Posterior cingulate gyrus (tissue), 11 donors: ENCODE data around the gene ZBTB16.

Experiments
- DNase-seq, 10 donors: peaks; one replicate each; pipeline versions ENCODE4 v3.0.0 to v3.0.0-alpha.2; 2020 to 2021; ENCODE audit warnings: mixed read lengths in 3 of 10
- intact Hi-C: fragments of 100-400 bp; cut with DNase I; formaldehyde crosslinking; loops from one replicate; pipeline ENCODE4 v1.15.1; 2023

Gene ZBTB16

DNA sequence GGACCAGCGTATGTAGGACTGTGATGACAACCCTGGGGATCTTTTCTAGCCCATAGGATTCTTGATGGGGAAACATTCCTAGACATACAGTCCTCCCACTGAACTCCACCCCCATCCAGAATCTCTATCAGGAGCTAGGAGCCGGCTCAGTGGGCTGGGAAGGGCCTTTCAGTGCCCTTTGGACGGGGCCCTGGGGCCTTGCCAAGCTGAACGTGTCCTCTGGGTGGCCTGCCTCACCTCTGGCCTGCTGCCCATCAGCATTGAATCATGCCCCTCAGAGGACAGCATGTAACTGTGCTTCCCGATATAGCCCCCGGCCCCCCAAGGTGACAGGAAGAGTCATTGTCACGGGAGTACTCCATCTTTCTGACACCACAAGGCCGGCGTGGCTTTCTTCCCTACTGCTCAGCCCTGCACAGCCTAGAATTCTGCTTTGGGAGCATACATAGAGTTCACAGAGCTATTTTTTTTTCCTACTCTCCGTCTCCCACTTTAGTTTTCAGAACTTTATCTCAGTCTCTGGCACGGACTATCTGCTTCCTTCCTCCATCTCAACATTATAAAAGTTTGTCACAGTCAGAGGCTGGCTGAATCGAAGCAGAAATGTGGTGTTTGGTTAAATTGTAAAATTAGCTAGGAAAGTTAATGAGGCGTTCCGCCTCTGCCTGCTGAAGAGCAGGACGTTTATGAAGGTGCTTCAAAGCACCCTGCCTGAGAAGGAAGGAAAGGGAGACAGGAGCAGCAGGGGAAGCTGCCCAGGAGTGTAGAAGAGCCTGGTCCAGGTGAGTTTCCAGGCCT lies 111.9 kb downstream of the ZBTB16 start:
- intact Hi-C loops = no loop called here
- DNase-seq = peak in 1 of 10 donors; percentile 66

DNA sequence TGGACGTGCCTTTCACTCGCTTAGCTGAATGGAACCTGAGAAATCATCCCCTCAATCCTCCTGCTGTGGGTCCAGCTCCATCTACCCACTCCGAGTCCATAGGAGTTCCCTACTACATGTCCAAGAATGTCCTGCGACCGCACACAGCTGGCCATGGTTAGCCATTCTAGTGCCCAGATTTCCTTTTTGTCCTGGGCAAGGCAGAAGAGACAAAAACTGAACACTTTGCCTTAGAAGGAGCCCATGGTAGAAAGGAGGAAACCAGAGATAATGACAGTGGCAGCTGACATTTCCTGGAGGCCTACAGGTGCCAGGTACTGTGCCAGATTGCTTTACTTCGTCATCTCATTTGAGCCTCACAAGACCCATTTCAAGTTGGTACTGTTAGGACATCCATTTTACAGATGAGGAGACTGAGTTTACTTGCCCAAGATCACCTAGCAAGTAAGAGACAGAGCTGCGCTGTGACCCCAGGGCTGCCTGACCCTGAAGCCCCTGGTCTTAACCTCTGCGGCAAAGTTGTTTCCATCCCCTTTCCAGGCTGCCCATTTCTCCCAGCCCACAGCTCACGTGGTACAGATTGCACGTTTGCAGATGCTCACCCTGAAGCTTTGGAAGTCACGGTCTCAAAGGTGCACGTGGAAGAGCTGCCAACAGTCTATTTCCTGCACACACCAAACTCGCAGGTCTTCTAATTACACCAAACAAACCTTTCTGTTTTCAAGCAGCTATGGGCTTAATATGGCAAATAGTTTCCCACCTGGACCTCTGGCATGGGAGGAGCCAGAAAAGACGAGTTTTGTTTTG lies 112.7 kb downstream of the ZBTB16 start:
- peak in 1 of 10 donors; percentile 45 for DNase-seq
- intact Hi-C loops = no loop called here

DNA sequence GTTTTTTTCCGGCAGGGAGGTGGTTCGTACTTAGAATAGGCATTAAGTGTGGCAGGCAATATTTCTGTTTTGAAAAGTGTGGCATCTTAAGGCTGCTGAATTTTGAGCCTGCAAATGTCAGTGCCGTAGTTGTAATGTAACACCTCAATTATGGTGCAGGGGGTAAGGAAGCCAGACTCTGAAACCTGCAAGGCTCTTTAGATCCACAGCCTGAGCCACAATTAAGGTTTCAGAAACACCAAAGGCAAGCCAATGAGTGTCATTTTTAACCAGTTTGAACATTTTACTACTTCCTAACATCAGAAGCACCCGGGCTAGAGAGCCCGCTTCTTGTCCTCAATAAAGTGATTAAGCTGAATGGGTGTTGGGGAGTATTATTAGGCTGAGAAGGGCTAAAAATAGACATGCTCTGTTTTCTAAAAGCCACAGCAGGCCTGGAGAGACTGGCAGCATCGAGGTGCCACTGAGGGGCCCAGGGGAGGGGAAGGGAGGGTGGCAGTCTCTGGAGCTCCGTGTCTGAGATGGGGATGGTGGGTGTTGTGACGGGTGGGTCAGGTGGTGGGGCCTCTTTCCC lies 113.4 kb downstream of the ZBTB16 start:
- peak in 2 of 10 donors; percentile 52 to 85 for DNase-seq
- intact Hi-C loops = no loop called here

DNA sequence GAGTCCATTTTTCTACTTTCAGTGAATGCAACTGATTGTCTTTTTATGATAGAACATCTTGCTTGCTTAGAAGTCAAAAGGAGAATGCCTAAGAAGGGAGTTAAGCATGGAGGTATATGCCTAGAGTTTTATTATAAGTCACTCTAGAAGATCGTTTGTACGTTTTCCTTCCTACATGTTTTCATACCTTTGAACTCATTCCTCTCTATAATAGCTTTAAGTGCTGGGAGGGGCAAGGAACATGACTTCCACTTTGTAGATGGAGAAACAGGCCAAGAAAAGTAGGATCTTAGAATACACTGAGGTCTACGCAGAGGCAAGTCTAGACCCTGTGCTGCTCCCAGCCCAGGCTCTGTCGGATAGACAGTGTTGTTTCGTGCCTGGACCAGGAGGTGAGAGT lies 114.3 kb downstream of the ZBTB16 start:
- intact Hi-C loops = no loop called here
- DNase-seq = no peak

DNA sequence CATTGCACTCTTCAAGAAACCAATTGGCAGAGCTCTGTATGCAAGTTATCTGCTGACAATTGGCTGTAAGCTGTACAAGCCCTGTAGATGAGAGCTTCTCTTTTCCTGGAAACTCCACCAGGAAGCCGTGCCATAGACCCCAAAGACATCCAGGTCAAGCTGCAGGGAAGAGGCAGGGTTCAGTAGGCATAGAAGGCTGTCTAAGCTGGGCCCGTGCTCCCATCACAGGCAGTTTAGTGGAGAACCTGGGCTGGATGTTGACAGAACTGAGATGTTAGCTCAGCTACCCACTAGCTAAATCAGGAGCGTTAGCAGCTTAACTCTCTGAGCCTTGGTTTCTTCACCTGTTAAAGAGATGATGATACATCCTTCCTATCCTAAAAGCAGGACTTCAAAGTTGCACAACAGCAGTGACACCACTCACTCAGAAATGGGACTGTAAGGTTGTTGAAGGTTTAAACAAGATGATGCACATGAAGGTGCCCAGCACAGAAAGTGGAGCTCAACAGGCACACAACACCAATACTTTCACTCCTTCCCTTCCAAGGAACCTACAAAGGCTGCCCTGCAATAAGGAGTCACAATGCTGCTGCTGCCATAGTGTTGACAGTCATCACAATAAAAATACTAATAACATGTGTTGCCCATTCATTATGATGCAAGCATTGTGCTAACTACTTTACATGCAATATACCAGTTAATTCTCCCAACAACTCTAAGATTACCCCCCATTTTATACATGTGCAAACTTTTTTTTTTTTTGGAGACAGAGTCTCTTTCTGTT lies 115.4 kb downstream of the ZBTB16 start:
- intact Hi-C loops = no loop called here
- DNase-seq = peak in 1 of 10 donors; percentile 9

DNA sequence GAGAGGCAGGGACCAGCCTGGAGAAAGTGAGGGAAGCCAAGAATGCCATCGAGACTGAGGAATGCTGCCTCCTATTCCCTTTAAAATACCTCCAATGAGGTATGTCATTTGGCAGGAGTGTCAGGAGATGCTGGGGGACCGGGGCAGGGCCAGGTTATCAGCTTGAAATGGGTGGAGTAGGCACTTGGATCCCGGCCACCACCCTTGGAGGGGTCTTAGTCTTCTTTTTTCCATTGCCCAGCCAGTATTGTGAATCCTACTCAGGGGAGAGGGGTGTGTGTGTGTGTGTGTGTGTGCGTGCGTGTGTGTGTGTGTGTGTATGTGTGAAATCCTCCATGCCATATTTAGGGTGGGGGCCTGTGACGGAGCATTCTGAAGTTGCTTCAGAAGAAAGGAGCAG lies 116.2 kb downstream of the ZBTB16 start:
- intact Hi-C loops = no loop called here
- peak in 1 of 10 donors; percentile 40 for DNase-seq

DNA sequence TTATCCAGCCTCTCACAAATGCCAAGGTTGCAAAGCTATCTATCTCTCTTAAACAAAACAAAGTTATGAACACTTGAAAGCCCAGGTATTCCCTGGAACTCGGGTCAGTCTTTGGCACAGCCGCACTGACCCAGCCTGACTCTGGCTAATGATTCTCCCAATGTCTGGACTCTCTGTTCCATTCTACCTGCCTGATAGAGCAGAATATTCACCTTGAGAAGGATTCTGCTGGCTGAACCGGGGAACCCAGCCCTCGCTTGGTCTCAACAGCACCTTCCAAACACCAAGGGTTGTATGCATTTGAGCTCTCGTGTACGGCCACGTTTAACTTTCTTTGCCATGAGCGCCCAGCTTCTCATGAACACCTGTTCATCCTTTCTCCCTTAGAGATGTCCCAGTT lies 116.8 kb downstream of the ZBTB16 start:
- intact Hi-C loops = no loop called here

DNA sequence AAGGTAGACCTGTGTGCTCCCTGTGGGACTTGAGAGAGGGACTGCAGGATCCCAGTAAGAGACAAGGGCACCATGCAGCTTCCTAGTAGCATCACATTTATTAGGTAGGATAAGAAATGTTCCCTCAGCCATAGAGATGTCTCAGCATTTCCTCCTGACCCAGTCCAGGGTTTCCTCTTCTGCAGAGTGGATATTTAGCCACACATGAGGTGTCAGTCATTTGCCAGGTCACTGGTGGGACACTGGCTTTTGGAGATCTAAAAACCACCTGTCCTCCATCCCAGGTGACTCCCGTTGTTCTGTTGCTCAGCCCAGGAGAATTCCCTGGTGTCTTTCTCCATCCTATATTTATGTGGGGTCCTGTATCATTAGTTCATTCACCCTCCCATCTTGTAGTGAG lies 119.1 kb downstream of the ZBTB16 start:
- DNase-seq = no peak
- intact Hi-C loops = loop anchor here (1.0 kb wide), 1 partner anchor 119 kb away; the partner anchor contains the start of gene ZBTB16

More for the DNA sequence above, 116.8 kb downstream of the ZBTB16 start:
- no peak for DNase-seq

DNA sequence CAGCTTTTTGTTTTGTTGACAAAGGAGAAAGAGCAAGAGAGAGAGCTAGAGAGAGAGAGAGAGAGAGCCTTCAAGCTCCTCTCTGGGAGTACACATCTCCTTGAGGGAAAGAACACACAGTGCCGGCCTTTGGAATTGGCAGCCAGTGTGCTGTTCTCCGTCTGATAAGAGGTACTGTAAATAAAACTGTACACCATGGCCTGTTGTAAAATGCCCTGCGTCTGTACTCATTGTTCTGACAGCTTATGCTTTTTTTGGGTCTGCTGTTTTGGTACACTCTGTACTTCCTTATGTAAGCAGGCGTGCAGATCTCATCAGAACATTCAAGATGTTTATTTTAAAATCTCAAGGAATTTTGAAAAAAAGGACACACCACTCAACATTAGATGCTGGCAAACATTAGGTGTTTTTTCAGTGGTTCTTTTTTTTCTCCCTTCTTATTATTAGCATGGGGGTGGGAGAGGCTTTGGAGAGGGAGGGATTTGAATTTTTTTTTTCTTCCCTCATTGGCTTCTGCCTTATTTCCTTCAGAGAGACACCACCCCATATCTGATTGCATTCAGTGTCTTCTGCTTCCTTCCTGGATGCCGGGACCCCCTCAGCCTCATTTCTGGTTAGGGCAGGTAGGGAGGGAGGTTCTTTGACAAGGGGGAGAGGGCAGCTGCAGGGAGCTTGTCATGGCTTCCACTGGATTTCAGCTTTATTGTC lies 119.9 kb downstream of the ZBTB16 start:
- intact Hi-C loops = loop anchor here (1.0 kb wide), 1 partner anchor 120 kb away; the partner anchor contains the start of gene ZBTB16
- DNase-seq = peak in 5 of 10 donors; percentile 46 to 92 (median 77)

DNA sequence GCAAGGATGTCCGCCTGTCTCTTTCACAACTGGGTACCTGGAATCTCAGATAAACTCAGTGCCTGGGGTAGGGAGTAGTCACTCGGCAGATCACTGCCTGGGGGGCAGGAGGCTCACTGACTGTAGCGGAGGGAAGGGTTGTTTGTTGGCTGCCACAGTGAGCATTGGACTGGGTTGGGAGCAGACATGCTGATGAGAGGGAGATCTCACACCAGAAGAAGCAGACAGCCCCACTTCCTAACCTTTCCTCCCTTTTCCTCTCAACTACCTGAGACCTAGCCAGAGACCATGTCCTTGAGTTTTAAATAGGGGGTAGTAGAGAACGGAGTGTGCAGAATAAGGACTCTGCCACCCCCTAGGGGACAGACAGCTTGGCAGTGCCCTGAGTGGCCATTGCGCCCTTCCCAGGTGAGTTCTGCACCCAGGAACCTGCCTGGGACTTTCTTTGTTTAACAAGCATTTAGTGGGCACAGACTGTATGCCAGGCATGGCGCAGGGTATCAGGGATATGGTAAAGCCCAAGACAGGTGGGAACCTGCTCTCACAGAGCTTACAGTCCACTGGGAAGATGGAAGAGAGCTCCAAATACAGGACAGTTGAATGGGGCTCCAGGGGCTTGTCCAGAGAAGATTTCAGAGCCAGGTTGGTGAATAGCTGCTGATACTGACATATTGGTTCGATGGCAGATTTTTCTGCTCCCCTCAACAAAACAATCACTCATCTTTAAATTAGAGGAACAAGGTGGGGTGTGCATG lies 121.0 kb downstream of the ZBTB16 start:
- peak in 3 of 10 donors; percentile 42 to 93 (median 58) for DNase-seq
- intact Hi-C loops = loop anchor here (5.0 kb wide), 1 partner anchor 77 kb away; no protein-coding TSS in a partner anchor

DNA sequence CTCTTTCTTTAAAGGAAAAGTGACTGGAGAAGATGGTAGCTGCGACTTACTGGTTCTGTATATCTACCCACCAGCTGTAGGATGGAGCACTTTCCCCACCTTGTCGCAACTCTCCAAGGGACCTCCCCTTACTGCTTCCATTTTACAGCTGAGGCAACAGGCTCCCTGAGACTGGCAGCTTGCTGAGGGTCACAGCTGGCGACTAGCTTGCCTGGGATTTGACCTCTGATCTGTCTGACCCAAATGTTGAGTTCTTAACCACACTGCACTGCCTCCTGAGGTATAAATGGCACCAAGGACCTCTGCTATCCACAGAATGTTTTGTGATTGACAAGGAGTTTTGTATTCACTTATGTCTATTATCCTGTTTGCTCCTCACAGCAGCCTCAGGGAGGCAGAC lies 121.7 kb downstream of the ZBTB16 start:
- DNase-seq = peak in 1 of 10 donors; percentile 19
- intact Hi-C loops = loop anchor here (5.0 kb wide), 1 partner anchor 76 kb away; no protein-coding TSS in a partner anchor

DNA sequence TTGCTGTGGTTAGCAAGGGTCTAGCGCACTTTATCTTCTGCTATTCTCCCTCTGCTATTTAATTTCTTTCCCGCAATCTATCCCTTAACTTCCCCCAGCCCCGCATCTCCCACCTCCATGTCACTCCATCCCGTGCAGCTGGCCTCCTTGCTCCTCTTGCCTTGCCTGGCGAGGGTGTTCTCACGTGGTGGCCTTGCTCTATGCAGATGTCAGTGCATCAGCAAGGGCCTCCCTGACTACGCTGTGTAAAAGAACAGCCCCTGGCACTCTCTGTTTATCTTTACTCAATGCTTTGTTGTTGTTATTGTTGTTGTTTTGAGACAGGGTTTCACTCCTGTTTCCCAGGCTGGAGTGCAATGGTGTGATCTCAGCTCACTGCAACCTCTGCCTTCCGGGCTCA lies 122.2 kb downstream of the ZBTB16 start:
- intact Hi-C loops = loop anchor here (5.0 kb wide), 1 partner anchor 76 kb away; no protein-coding TSS in a partner anchor
- DNase-seq = peak in 1 of 10 donors; percentile 55

DNA sequence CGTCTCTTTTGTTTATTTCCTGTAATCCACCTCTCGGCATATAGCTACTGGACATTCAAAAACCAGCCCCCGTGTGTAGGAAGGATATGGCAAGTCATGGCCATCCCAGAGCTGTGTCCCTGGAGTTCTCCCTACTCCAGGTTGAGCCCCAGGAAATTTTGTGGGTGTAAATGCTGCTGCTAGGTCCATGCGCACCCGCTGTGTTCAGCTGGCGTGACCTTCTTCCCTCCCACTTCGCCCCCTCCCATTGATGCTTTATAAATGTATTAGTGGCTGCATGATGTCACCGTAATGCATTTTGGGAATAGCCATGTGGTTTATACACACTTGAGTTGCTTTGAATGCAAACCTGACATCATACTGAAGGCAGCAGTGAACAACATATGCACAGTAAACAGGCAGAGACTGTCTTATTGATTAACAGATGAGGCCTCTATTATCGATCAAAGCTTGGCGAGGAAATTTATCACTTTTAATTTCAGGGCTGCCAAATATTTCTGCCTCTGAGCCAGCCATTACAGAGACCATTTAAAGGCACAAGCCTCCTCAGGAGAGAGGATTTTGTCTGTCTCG lies 123.0 kb downstream of the ZBTB16 start:
- intact Hi-C loops = loop anchor here (5.0 kb wide), 1 partner anchor 75 kb away; no protein-coding TSS in a partner anchor

DNA sequence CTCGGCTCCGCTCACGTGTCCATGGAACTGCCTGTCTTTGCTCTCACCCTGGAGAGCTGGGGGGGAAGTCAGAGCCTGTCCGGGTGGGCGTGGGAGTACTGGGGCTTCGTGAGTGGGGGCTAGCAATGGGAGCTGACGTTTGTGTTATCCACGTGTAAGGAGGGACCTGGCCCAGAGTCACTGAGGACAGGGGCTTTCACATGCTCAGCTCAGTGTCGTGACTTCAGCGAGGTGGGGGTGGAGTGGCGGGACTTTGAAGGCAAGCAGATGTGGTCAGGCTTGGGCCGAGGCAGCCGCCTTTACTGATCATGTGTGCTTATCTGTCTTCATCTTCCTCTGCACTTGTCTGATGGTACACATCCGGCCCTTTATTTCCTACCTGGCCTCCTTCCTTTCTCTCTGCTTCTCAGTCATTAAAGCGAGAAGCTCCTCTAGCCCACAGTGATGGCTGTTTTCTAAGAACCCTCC lies 123.6 kb downstream of the ZBTB16 start:
- DNase-seq = peak in 2 of 10 donors; percentile 80 to 84
- intact Hi-C loops = loop anchor here (5.0 kb wide), 1 partner anchor 74 kb away; no protein-coding TSS in a partner anchor

More for the DNA sequence above, 123.0 kb downstream of the ZBTB16 start:
- peak in 1 of 10 donors; percentile 22 for DNase-seq

DNA sequence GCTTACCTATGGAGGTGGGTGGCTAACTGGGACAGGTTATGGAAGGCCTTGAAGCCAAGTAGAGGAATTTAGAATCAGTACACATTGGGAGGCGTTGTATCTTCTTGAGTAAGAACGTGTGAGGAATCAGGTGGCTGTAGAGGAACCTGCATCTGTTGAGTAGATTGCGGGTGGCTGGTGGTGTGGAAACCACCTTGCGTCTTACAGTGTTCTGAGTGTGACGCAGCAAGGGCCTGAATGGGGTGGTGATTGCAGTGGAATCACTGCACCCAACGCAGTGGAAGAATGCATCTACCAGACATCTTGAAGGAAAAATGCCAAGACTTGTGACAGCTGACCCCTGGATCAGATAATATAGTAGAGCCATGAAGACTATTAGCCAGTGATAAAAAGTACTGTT lies 125.9 kb downstream of the ZBTB16 start:
- intact Hi-C loops = no loop called here
- no peak for DNase-seq

DNA sequence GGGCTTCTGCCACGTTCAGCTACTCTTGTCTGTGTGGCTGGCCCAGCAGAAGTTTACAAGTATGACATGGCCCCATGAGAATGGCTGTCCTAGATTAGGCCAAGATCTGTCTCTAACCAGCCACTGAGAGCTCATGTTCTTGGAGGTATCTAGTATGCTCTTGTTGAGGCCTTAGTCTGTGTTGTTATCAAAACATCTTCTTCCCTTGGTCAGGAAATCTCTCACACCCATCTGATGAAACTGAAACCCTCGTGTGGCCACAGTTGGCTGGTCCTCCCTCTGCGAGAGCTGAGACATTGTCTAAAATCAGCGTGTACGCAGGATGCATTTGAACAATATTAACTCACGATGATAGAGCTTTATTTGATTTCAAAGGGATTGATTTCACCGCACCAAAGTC lies 127.7 kb downstream of the ZBTB16 start:
- intact Hi-C loops = no loop called here
- no peak for DNase-seq

DNA sequence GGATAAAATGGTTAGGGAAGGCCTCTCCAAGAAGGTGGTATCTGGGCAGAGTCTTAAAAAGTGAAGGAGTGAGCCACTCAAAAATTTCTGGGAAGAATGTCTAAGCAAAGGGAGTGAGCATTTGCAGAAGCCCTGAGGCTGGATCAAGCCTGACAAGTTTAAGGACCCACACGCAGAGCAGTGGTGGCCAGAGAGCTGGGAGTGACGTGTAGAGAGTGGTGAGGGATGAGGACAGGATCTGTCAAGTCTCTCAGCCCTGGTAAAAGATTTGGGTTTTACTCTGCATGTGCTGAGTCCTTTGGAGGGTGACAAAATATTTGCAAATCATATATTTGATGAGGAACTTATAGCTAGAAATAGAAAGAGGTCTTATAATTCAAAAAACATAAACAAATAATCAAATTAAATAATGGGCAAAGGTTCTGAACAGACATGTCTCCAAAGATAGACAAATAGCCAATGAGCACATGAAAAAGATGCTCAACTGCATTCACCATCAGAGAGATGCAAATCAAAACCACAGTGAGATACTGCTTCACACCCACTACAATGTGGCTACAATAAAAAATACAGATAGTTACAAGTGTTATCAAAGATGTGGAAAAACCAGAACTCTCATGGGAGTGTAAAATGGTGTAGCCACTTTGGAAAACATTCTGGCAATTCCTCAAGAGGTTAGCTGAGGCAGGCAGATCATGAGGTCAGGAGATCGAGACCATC lies 129.5 kb downstream of the ZBTB16 start:
- intact Hi-C loops = no loop called here

More for the DNA sequence above, 129.5 kb downstream of the ZBTB16 start:
- DNase-seq = no peak
